Nephron (organoid): ENCODE data around the gene PTAFR.

ENCODE experiments used
- H3K27ac Mint-ChIP-seq, 3 experiments: 2 replicates each; pipeline ENCODE4 v1.8.0; 2020; ENCODE audit warnings: mixed read lengths in 3 of 3, mild to moderate bottlenecking in 2 of 3, moderate library complexity in 1 of 3
- H3K27me3 Mint-ChIP-seq: 2 replicates; pipeline ENCODE4 v1.8.0; 2021; ENCODE audit warnings: low read depth, mild to moderate bottlenecking, moderate library complexity, mixed read lengths
- H3K36me3 Mint-ChIP-seq: 2 replicates; pipeline ENCODE4 v1.8.0; 2020; ENCODE audit warnings: low read depth, mixed read lengths
- H3K4me1 Mint-ChIP-seq: 2 replicates; pipeline ENCODE4 v1.8.0; 2020; ENCODE audit warnings: mixed read lengths
- H3K4me3 Mint-ChIP-seq, 3 experiments: 2 replicates each; pipeline ENCODE4 v1.8.0; 2020; ENCODE audit warnings: mild to moderate bottlenecking in 3 of 3, mixed read lengths in 3 of 3, moderate library complexity in 2 of 3
- H3K9me3 Mint-ChIP-seq: 2 replicates; pipeline ENCODE4 v1.8.0; 2020; ENCODE audit warnings: mixed read lengths
- TF ChIP-seq, protein P1 (sequence below), 3 experiments: fragments of 200-600 bp; sonication (generic); IDR thresholded peaks; one replicate each; pipeline ENCODE4 v1.5.0; 2021; ENCODE audit warnings: antibody characterized with exemption in 3 of 3; ENCODE audit not compliant: unreplicated experiment in 3 of 3

The PTAFR gene

GRCh38 chr1:28176492-28177470, at the start of gene PTAFR:
TSS of gene PTAFR (minus strand) at chr1:28176690. CDS start at chr1:28151021, 25,669 bp downstream.
- H3K36me3 Mint-ChIP-seq = no peaks in the 10 kb centered on the region
- H3K4me1 Mint-ChIP-seq = peaks cover 17% of the 10 kb centered on the region
- no peak within 1 kb of the TSS for H3K27ac Mint-ChIP-seq
- no peak within 1 kb of the TSS for H3K4me3 Mint-ChIP-seq
- no peaks in the 10 kb centered on the region for H3K9me3 Mint-ChIP-seq
- H3K27me3 Mint-ChIP-seq = peaks cover 22% of the 10 kb centered on the region
- TF ChIP-seq, protein P1, sequence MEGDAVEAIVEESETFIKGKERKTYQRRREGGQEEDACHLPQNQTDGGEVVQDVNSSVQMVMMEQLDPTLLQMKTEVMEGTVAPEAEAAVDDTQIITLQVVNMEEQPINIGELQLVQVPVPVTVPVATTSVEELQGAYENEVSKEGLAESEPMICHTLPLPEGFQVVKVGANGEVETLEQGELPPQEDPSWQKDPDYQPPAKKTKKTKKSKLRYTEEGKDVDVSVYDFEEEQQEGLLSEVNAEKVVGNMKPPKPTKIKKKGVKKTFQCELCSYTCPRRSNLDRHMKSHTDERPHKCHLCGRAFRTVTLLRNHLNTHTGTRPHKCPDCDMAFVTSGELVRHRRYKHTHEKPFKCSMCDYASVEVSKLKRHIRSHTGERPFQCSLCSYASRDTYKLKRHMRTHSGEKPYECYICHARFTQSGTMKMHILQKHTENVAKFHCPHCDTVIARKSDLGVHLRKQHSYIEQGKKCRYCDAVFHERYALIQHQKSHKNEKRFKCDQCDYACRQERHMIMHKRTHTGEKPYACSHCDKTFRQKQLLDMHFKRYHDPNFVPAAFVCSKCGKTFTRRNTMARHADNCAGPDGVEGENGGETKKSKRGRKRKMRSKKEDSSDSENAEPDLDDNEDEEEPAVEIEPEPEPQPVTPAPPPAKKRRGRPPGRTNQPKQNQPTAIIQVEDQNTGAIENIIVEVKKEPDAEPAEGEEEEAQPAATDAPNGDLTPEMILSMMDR (IDR thresholded peaks at IDR 0.05; ENCODE audit: unreplicated experiment in 3 of 3) = no peak

GRCh38 chr1:28213315-28213714, 36.8 kb upstream of the PTAFR start:
- H3K4me3 Mint-ChIP-seq = no peak overlapping the region
- H3K4me1 Mint-ChIP-seq = no peaks in the 10 kb centered on the region
- TF ChIP-seq, protein P1 (IDR thresholded peaks at IDR 0.05; ENCODE audit: unreplicated experiment in 3 of 3) = no peak
- H3K27me3 Mint-ChIP-seq = no peaks in the 10 kb centered on the region
- no peaks in the 10 kb centered on the region for H3K9me3 Mint-ChIP-seq
- H3K36me3 Mint-ChIP-seq = peaks cover 38% of the 10 kb centered on the region
- no peak overlapping the region for H3K27ac Mint-ChIP-seq

- Mint-ChIP-seq H3K36me3 (peaks cover 49% of the 10 kb centered on the region), H3K9me3 (no peaks in the 10 kb centered on the region), H3K27me3 (no peaks in the 10 kb centered on the region), H3K4me1 (no peaks in the 10 kb centered on the region), H3K4me3 (no peak overlapping the region), H3K27ac (no peak overlapping the region)
- TF ChIP-seq, protein P1 (IDR thresholded peaks at IDR 0.05; ENCODE audit: unreplicated experiment in 3 of 3) = no peak
These were observed 33.2 kb upstream of the PTAFR start for GRCh38 chr1:28209700-28210099.

DNA sequence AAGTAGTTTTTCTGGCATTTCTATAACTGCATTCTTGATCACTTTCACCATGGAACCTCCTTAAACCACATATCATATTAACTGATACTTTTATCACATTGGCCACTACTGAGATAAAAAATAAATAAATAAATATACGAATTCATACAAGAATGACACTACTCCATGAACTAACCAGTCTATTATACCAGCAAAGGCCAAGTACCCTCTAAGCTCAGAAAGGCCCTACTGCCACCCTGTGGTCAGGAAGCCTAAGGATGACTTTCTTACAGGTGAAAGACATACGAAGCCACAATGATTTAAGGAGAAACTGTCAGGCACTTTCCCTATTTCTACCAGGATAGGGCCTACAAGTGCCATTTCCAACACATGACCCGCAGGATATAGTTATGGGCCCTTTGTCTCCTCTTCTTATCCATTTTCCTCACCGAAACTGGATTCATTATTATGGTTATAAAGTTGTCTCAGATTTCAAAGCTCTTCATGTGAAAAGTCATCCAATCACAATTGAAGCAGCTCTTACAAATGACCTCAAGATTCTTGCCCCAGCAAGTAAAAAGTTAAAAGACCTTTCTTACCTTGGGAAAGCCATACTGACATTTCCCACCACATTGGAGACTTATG, 32.4 kb upstream of the PTAFR start:
- no peak overlapping the region for H3K4me3 Mint-ChIP-seq
- no peaks in the 10 kb centered on the region for H3K9me3 Mint-ChIP-seq
- H3K27me3 Mint-ChIP-seq = no peaks in the 10 kb centered on the region
- H3K36me3 Mint-ChIP-seq = peaks cover 54% of the 10 kb centered on the region
- no peaks in the 10 kb centered on the region for H3K4me1 Mint-ChIP-seq
- H3K27ac Mint-ChIP-seq = no peak overlapping the region
- TF ChIP-seq, protein P1 (IDR thresholded peaks at IDR 0.05; ENCODE audit: unreplicated experiment in 3 of 3) = peak; percentile 58 to 71 (median 62)

DNA sequence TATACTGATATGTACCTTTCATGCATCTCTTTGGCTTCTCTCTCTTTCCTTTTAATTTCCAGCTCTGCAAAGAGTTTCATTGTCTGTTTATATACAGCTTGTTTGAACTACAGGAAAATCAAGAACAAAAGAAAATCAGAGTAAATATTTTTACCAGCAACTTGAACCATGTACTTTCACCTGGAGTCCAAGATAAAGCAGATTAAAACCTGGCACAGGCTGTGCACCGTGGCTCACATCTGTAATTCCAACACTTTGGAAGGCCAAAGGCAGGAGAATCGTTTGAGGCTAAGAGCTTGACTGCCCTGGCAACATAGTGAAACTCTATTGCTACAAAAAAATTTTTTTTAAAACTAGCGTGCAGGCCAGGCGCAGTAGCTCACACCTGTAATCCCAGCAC, 28.8 kb upstream of the PTAFR start:
- Mint-ChIP-seq H3K27ac (no peak overlapping the region), H3K9me3 (no peaks in the 10 kb centered on the region), H3K27me3 (no peaks in the 10 kb centered on the region), H3K4me1 (no peaks in the 10 kb centered on the region), H3K36me3 (peaks cover 61% of the 10 kb centered on the region), H3K4me3 (no peak overlapping the region)
- TF ChIP-seq, protein P1 (IDR thresholded peaks at IDR 0.05; ENCODE audit: unreplicated experiment in 3 of 3) = no peak
